Osteocyte (in vitro differentiated cells): ENCODE data around the gene RARA. TPM values are rescaled to one million over a fixed set of nuclear protein-coding genes. Genes with fewer than 3 reads are reported as not detected.

Experiments
- DNase-seq: peaks from one replicate; pipeline ENCODE4 v3.0.0; 2021; ENCODE audit warnings: mixed read lengths; ENCODE audit not compliant: unreplicated experiment; ENCODE audit errors: extremely low spot score
- H3K27ac Mint-ChIP-seq: one replicate; pipeline ENCODE4 v1.8.0; 2021; ENCODE audit warnings: mild to moderate bottlenecking, mixed read lengths; ENCODE audit not compliant: unreplicated experiment
- H3K27me3 Mint-ChIP-seq: one replicate; pipeline ENCODE4 v1.8.0; 2021; ENCODE audit warnings: mixed read lengths; ENCODE audit not compliant: unreplicated experiment
- H3K36me3 Mint-ChIP-seq: one replicate; pipeline ENCODE4 v1.8.0; 2021; ENCODE audit warnings: mixed read lengths; ENCODE audit not compliant: unreplicated experiment
- H3K4me1 Mint-ChIP-seq: one replicate; pipeline ENCODE4 v1.8.0; 2021; ENCODE audit warnings: mixed read lengths; ENCODE audit not compliant: unreplicated experiment
- H3K4me3 Mint-ChIP-seq: one replicate; pipeline ENCODE4 v1.8.0; 2021; ENCODE audit warnings: mild to moderate bottlenecking, moderate library complexity, mixed read lengths; ENCODE audit not compliant: unreplicated experiment
- H3K9me3 Mint-ChIP-seq: one replicate; pipeline ENCODE4 v1.8.0; 2021; ENCODE audit warnings: mixed read lengths; ENCODE audit not compliant: unreplicated experiment
- CTCF ChIP-seq: fragments of 200-600 bp; sonication (generic); IDR thresholded peaks from 2 replicates; pipeline ENCODE4 v1.5.0; 2021; ENCODE audit warnings: antibody characterized with exemption, mild to moderate bottlenecking, moderate library complexity
- total RNA-seq: library from RNA; stranded (reverse); gene quantifications from 2 replicates; pipeline ENCODE4 v1.2.1, GENCODE V29; 2021

RARA gene
- total RNA-seq, 1 donor from 2014 or later, result 62.6 TPM

GRCh38 chr17:40315206-40315605, 6.2 kb downstream of the RARA start:
- TF ChIP-seq CTCF, result no peak
- Mint-ChIP-seq H3K9me3 (no peaks in the 10 kb centered on the region), H3K27ac (peak overlapping the region; percentile 69)

GRCh38 chr17:40315678-40316570, 6.9 kb downstream of the RARA start:
- H3K27me3 Mint-ChIP-seq, result no peaks in the 10 kb centered on the region
- H3K27ac Mint-ChIP-seq, result peak overlapping the region; percentile 78
- no peaks in the 10 kb centered on the region for H3K9me3 Mint-ChIP-seq
- no peak for TF ChIP-seq CTCF
- H3K36me3 Mint-ChIP-seq, result no peaks in the 10 kb centered on the region
- H3K4me3 Mint-ChIP-seq, result peak overlapping the region; percentile 35
- DNase-seq, result no peak
- H3K4me1 Mint-ChIP-seq, result peaks cover 58% of the 10 kb centered on the region

More at GRCh38 chr17:40315206-40315605, 6.2 kb downstream of the RARA start:
- H3K27me3 Mint-ChIP-seq, result no peaks in the 10 kb centered on the region
- DNase-seq, result no peak
- H3K4me1 Mint-ChIP-seq, result peaks cover 51% of the 10 kb centered on the region
- H3K36me3 Mint-ChIP-seq, result no peaks in the 10 kb centered on the region
- H3K4me3 Mint-ChIP-seq, result no peak overlapping the region

- TF ChIP-seq CTCF, result no peak
- Mint-ChIP-seq H3K4me1 (peaks cover 67% of the 10 kb centered on the region), H3K36me3 (no peaks in the 10 kb centered on the region), H3K9me3 (no peaks in the 10 kb centered on the region), H3K27ac (peak overlapping the region; percentile 95), H3K4me3 (peak overlapping the region; percentile 97), H3K27me3 (no peaks in the 10 kb centered on the region)
- DNase-seq, result no peak
Observed at GRCh38 chr17:40316571-40317344, 7.8 kb downstream of the RARA start.

- H3K27me3 Mint-ChIP-seq, result no peaks in the 10 kb centered on the region
- peaks cover 73% of the 10 kb centered on the region for H3K4me1 Mint-ChIP-seq
- TF ChIP-seq CTCF, result peak; percentile 60
Observed at GRCh38 chr17:40317345-40317873, 8.4 kb downstream of the RARA start.

More at GRCh38 chr17:40317345-40317873, 8.4 kb downstream of the RARA start:
- no peak for DNase-seq
- Mint-ChIP-seq H3K4me3 (peak overlapping the region; percentile 97), H3K36me3 (no peaks in the 10 kb centered on the region), H3K9me3 (no peaks in the 10 kb centered on the region), H3K27ac (peak overlapping the region; percentile 95)
